Activated naive CD4-positive, alpha-beta T cell treated with anti-CD3 and anti-CD28 coated beads for 36 hours (primary cell): Measurements from ENCODE around the gene CHSY3. TPM values are rescaled to one million over a fixed set of nuclear protein-coding genes. Genes with fewer than 3 reads are reported as not detected.

Source experiments
- CTCF ChIA-PET: fragments of 350-600 bp; sonication (Branson Sonifier 250); formaldehyde crosslinking; loops from one replicate; lab custom pipeline; 2021; ENCODE audit warnings: antibody characterized with exemption; lab: Charles Lee
- DNase-seq: peaks from one replicate; pipeline ENCODE4 v3.0.0-alpha.2; 2020
- H3K27ac Mint-ChIP-seq: one replicate; pipeline ENCODE4 v1.8.0; 2021; ENCODE audit warnings: mild to moderate bottlenecking, mixed read lengths
- H3K27me3 Mint-ChIP-seq: one replicate; pipeline ENCODE4 v1.8.0; 2021; ENCODE audit warnings: low read depth, mixed read lengths
- H3K36me3 Mint-ChIP-seq: one replicate; pipeline ENCODE4 v1.8.0; 2021; ENCODE audit warnings: low read depth, mixed read lengths
- H3K4me1 Mint-ChIP-seq: one replicate; pipeline ENCODE4 v1.8.0; 2021; ENCODE audit warnings: low read depth, mixed read lengths
- H3K4me3 Mint-ChIP-seq: one replicate; pipeline ENCODE4 v1.8.0; 2021; ENCODE audit warnings: mild to moderate bottlenecking, moderate library complexity, mixed read lengths
- H3K9me3 Mint-ChIP-seq: one replicate; pipeline ENCODE4 v1.8.0; 2021; ENCODE audit warnings: mixed read lengths
- intact Hi-C: fragments of 100-400 bp; cut with micrococcal nuclease; formaldehyde crosslinking; loops from one replicate; pipeline ENCODE4 v1.15.1; 2023
- total RNA-seq, 2 experiments: library from RNA; stranded (reverse); gene quantifications; one replicate each; pipeline ENCODE4 v1.2.3, GENCODE V29; 2021

Gene CHSY3
- total RNA-seq, result not detected

DNA sequence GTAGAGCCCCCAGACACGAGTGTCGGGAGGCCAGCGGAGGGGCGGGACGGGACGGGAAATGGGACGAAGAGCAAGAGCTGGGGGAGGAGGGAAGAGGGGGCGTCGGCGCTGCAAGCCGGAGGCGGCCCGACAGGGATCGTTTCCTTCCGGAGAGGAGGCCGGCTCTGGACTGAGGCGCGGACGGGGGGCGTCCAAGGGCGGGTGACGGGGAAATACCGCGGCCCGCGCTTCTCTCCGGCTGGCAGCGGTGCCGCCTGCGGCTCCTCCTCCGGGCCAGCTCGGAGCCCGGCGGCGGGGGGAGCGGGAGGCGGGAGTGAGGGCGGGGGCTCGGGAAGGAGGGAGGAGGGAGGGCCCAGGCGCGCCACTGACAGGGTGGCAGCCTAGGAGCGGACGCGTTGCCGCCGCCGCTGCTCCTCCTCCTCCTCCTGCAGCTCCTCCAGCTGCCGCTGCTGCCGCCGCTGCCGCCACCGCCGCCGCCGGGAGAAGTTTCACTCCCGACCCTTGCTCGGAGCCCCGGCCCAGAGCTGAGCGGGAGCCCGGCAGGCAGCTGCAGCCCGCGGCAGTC is at the start of gene CHSY3:
Gene CHSY3, plus strand, starts transcription at position 364 of the 565 bp plus-strand sequence.
- Mint-ChIP-seq H3K27me3 (peaks cover 41% of the 10 kb centered on the region), H3K36me3 (no peaks in the 10 kb centered on the region), H3K27ac (no peak within 1 kb of the TSS), H3K4me3 (peak within 1 kb of the TSS; percentile 68), H3K9me3 (no peaks in the 10 kb centered on the region), H3K4me1 (peaks cover 13% of the 10 kb centered on the region)
- DNase-seq, result peak; percentile 57
- CTCF ChIA-PET, result no interaction called here
- intact Hi-C loops, result loop anchor here (5.0 kb wide), 1 partner anchor 1208 kb away; no protein-coding TSS in a partner anchor

DNA sequence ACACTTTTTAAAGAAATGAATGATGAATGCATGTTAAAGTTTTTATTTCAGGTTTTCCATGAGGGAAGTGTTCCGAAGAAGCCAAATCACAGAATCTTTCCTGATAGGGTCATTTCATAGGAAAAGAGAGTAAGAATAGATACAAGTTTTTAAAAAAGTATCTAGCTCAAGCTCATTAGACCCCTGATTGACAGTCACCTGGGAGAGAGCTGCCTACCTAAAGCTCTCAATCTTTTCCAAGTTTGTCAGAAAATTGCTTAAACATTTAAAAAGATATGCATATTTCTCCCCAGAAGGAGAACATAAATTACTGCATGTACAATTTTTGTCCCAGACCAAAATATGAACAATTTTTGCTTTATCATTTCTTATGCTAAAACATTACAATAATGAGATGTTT is 47.9 kb upstream of the CHSY3 start:
- Mint-ChIP-seq H3K9me3 (no peaks in the 10 kb centered on the region), H3K27me3 (peaks cover 18% of the 10 kb centered on the region), H3K27ac (no peak overlapping the region), H3K4me1 (no peaks in the 10 kb centered on the region), H3K4me3 (no peak overlapping the region), H3K36me3 (no peaks in the 10 kb centered on the region)
- DNase-seq, result no peak
- CTCF ChIA-PET, result interaction anchor here (7.8 kb wide), 1 partner anchor 85 kb away, joined by 152 read pairs; no protein-coding TSS in a partner anchor
- intact Hi-C loops, result loop anchor here (5.0 to 10.0 kb wide), 2 partner anchors 762 to 1256 kb away; partner anchors contain the start of gene ISOC1

DNA sequence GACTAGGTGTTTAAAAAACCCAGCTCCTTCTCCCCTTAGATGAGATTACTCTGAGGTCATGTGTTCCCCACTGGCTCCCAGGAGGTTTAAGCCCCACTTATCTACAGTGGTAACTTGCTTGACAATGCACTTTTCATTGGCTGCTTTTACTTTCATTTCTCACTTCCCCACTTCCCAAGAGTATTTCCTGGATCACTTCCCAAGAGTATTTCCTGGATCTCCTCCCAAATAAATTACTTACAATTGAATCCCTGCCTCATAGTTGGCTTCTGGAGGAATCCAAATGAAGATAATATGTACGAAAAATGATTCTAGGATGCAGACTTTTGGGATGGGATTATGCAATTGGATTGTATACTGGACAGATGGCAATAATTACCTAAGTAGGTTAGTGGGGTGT is 47.1 kb upstream of the CHSY3 start:
- intact Hi-C loops, result loop anchor here (5.0 to 10.0 kb wide), 2 partner anchors 762 to 1255 kb away; partner anchors contain the start of gene ISOC1
- peaks cover 18% of the 10 kb centered on the region for H3K27me3 Mint-ChIP-seq

DNA sequence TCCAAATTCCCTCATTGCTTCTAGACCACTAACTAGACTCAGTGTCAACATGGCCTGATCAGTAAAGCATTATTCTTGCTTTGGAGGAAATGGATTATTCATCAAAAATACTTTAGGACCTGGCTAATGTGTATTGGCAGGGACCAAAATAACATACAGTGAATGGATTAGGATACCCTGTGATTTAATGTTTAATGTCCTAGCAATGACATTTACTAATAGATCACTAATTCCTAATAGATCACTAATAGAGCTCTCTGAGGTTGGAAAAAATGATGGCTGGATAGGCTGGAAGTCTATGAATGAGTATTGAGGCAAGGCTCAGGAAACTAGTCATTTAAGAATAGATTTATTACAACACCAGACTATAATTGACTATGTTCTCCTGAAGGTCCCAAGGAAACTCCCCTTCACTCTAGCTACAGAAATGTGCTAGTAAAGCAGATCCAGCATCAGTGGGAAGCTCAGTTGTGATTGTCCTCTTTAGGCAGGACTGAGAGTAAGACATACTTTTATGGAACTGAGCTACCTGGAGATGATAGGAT is 46.1 kb upstream of the CHSY3 start:
- H3K27ac Mint-ChIP-seq, result no peak overlapping the region
- H3K36me3 Mint-ChIP-seq, result no peaks in the 10 kb centered on the region
- CTCF ChIA-PET, result no interaction called here
- no peak overlapping the region for H3K4me3 Mint-ChIP-seq
- DNase-seq, result no peak
- intact Hi-C loops, result loop anchor here (5.0 to 10.0 kb wide), 2 partner anchors 763 to 1254 kb away; partner anchors contain the start of gene ISOC1
- peaks cover 15% of the 10 kb centered on the region for H3K27me3 Mint-ChIP-seq
- no peaks in the 10 kb centered on the region for H3K4me1 Mint-ChIP-seq
- no peaks in the 10 kb centered on the region for H3K9me3 Mint-ChIP-seq

More for the DNA sequence above, 47.1 kb upstream of the CHSY3 start:
- no peak overlapping the region for H3K4me3 Mint-ChIP-seq
- DNase-seq, result no peak
- H3K36me3 Mint-ChIP-seq, result no peaks in the 10 kb centered on the region
- CTCF ChIA-PET, result no interaction called here
- H3K9me3 Mint-ChIP-seq, result no peaks in the 10 kb centered on the region
- no peaks in the 10 kb centered on the region for H3K4me1 Mint-ChIP-seq
- H3K27ac Mint-ChIP-seq, result no peak overlapping the region

- intact Hi-C loops, result no loop called here
- no peak for DNase-seq
- H3K27me3 Mint-ChIP-seq, result peaks cover 8% of the 10 kb centered on the region
- no peaks in the 10 kb centered on the region for H3K36me3 Mint-ChIP-seq
- H3K4me1 Mint-ChIP-seq, result no peaks in the 10 kb centered on the region
- H3K4me3 Mint-ChIP-seq, result no peak overlapping the region
- CTCF ChIA-PET, result interaction anchor here (0.7 kb wide), 1 partner anchor 11 kb away, joined by 3 read pairs; no protein-coding TSS in a partner anchor
- H3K9me3 Mint-ChIP-seq, result no peaks in the 10 kb centered on the region
- H3K27ac Mint-ChIP-seq, result no peak overlapping the region
These were observed 19.9 kb upstream of the CHSY3 start for GRCh38 chr5:129884322-129884721.

GRCh38 chr5:129899454-129899853 is 4.8 kb upstream of the CHSY3 start:
- intact Hi-C loops, result no loop called here
- no peak overlapping the region for H3K4me3 Mint-ChIP-seq
- no peaks in the 10 kb centered on the region for H3K36me3 Mint-ChIP-seq
- CTCF ChIA-PET, result no interaction called here
- DNase-seq, result no peak
- peaks cover 21% of the 10 kb centered on the region for H3K27me3 Mint-ChIP-seq
- H3K4me1 Mint-ChIP-seq, result peaks cover 4% of the 10 kb centered on the region
- H3K27ac Mint-ChIP-seq, result no peak overlapping the region
- H3K9me3 Mint-ChIP-seq, result no peaks in the 10 kb centered on the region

GRCh38 chr5:129902816-129903215 is 1.4 kb upstream of the CHSY3 start:
- CTCF ChIA-PET, result no interaction called here
- Mint-ChIP-seq H3K27me3 (peaks cover 36% of the 10 kb centered on the region), H3K27ac (no peak overlapping the region), H3K9me3 (no peaks in the 10 kb centered on the region), H3K36me3 (no peaks in the 10 kb centered on the region), H3K4me3 (no peak overlapping the region), H3K4me1 (peaks cover 13% of the 10 kb centered on the region)
- no peak for DNase-seq
- intact Hi-C loops, result loop anchor here (5.0 kb wide), 1 partner anchor 1209 kb away; no protein-coding TSS in a partner anchor

DNA sequence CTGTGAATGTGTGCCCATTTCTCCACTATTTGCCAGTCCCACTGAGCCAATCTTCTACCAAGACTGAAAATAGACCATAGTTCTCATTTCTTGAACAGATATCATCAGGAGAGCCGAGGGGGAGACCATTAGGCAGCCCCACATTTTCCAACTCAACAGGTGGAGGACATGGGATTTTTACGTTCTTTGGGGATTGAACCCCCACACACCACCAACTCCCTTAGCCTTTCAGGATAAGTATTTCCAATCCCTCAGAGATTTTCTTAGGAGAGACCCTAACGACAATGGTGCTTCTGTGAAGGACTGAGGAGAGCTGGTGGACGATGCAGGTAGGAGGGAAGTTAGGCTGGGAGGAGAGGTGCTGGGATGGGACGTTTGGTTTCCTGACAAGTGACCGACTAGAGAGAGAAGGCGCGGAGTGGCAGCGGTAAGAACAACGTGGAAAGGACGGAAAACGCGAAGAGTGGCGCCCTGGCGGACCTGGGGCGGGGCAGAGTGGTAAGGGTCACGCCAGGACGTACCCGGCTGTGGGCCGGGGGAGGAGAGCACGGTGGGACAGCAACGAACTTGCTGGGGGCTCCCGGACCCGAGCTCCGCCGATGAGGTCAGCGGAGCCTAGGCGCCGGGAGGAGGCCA is 681 bp upstream of the CHSY3 start:
- intact Hi-C loops, result loop anchor here (5.0 kb wide), 1 partner anchor 1209 kb away; no protein-coding TSS in a partner anchor
- Mint-ChIP-seq H3K4me3 (peak overlapping the region; percentile 68), H3K4me1 (peaks cover 13% of the 10 kb centered on the region), H3K27ac (no peak overlapping the region), H3K27me3 (peaks cover 41% of the 10 kb centered on the region), H3K9me3 (no peaks in the 10 kb centered on the region), H3K36me3 (no peaks in the 10 kb centered on the region)
- no peak for DNase-seq
- CTCF ChIA-PET, result no interaction called here

- DNase-seq, result no peak
- Mint-ChIP-seq H3K36me3 (no peaks in the 10 kb centered on the region), H3K9me3 (no peaks in the 10 kb centered on the region), H3K27ac (no peak overlapping the region), H3K4me3 (peak overlapping the region; percentile 53), H3K4me1 (peaks cover 13% of the 10 kb centered on the region), H3K27me3 (peaks cover 36% of the 10 kb centered on the region)
- intact Hi-C loops, result loop anchor here (5.0 kb wide), 1 partner anchor 1207 kb away; no protein-coding TSS in a partner anchor
- CTCF ChIA-PET, result no interaction called here
These were observed 605 bp downstream of the CHSY3 start for GRCh38 chr5:129904667-129905472.

DNA sequence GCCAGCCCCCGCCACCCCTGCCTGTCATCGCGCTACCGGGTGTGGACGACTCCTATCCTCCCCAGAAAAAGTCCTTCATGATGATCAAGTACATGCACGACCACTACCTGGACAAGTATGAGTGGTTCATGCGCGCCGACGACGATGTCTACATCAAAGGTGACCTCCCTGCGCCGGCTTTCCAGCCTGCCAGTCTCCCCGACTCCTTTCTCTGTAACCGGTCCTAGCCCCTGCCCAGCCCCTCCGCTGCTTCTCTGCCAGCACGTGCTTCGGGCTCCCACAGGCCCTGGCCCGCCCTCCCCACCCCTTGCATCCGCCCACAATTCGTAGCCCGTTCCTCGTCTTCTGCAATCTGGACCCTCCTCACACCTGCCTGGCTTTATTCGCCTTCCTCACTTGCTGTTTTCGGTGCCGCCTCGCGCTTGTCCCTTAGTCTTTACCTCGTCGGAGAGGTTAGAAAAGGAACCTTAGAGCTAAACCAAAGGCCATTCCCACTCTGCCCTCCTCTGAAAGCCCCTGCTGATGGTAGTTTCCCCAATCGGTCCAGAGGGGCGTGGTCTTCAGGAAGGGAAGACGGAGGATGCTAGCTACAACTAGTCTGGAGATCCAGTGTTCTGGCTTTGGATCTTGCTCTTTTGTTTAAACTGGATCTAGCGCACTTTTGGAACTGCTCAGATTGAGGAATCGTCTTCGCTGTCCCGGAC is 1.4 kb downstream of the CHSY3 start:
- intact Hi-C loops, result no loop called here
- no peaks in the 10 kb centered on the region for H3K36me3 Mint-ChIP-seq
- peak overlapping the region; percentile 53 for H3K4me3 Mint-ChIP-seq
- DNase-seq, result no peak
- H3K9me3 Mint-ChIP-seq, result no peaks in the 10 kb centered on the region
- CTCF ChIA-PET, result no interaction called here
- H3K27me3 Mint-ChIP-seq, result peaks cover 36% of the 10 kb centered on the region
- H3K27ac Mint-ChIP-seq, result no peak overlapping the region
- H3K4me1 Mint-ChIP-seq, result peaks cover 13% of the 10 kb centered on the region

DNA sequence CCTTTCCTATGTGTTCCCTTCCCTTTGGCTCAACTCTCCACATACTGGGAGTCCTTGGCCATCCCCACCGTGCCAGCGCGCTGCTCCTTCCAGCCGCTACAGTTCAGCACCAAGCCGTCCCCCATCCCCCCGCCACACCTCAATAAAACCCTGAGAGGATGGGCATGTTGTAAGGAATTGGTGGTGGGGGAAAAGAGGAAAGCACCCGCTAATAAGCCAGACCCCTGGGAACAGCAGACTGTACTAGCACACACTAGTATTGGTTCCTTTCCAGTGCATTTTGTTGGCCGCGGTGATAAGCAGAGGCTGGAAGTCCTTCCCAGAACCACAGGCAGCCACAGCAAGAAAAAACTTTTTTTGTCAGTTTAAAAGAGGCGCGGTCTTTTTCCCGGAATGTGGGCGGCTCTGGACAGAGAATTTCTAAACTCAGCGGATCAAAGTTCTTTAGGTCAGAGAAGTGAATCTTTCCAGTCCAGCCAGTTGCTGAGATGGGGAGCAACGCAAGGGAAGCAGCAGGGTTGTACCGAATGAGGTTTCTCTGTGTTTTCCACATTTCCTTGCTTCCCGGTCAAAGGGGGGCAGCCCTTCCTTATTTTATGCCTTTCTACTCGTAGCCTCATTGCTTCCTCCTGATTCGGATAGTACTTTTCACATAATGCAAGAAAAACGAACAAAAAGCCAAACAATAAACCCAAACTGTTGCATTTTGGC is 2.1 kb downstream of the CHSY3 start:
- intact Hi-C loops, result no loop called here
- H3K9me3 Mint-ChIP-seq, result no peaks in the 10 kb centered on the region
- H3K27me3 Mint-ChIP-seq, result peaks cover 32% of the 10 kb centered on the region
- H3K27ac Mint-ChIP-seq, result no peak overlapping the region
- H3K4me3 Mint-ChIP-seq, result peak overlapping the region; percentile 53
- H3K4me1 Mint-ChIP-seq, result peaks cover 13% of the 10 kb centered on the region
- no peaks in the 10 kb centered on the region for H3K36me3 Mint-ChIP-seq
- DNase-seq, result no peak
- CTCF ChIA-PET, result no interaction called here
